Germinal center (tissue), 1 donor: ENCODE results near the gene KAZN.

Experiments
- DNase-seq: peaks from one replicate; pipeline ENCODE4 v3.0.0; 2012; ENCODE audit warnings: mixed read lengths, low spot score

KAZN gene

DNA sequence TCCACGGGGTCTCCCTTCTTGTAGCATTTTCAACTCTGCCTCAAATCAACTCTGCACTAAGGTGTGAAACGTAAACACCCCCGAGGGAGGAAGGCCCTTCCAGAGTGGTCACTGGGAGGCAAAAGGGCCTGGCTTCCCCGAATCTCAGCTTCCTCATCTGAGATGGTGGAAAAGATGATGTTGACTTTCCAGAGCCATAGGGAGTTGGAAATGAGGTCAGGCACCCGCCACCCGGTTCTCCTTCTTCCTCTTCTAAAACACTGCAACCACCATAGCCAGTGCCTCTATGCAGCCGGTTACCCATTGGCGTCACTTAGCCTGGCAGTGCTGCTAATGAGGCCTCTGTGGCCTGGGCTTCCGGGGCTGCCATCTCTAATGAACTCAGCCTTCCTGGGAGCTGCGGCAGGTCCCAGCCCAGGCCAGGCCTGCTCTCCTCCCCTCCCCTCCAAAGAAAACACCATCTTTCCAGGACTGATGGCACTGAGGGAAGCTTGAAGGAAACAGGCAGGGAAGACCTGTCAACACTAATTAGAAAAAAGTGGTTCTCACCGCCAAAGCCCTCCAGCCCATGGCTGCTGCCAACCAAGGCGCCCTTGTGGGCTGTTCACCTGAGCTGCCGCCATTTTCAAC lies 175.0 kb downstream of the KAZN start:
- no peak for DNase-seq

DNA sequence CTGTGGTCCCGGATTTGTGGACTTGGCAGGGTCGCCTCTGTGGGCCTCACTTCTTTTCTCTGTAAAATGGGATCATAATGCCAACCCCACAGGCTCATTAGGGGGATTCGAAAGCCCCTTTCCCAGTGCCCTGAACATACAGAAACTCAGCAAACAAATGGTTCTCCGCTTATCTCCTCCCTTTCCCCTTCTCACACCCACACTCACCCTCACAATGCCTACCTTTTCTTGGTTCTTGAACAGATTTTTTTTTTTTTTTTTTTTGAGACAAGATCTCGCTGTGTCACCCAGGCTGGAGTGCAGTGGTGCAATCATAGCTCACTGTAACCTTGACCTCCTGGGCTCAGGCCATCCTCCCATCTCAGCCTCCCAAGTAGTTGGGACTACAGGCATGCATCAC lies 175.7 kb downstream of the KAZN start:
- no peak for DNase-seq

DNA sequence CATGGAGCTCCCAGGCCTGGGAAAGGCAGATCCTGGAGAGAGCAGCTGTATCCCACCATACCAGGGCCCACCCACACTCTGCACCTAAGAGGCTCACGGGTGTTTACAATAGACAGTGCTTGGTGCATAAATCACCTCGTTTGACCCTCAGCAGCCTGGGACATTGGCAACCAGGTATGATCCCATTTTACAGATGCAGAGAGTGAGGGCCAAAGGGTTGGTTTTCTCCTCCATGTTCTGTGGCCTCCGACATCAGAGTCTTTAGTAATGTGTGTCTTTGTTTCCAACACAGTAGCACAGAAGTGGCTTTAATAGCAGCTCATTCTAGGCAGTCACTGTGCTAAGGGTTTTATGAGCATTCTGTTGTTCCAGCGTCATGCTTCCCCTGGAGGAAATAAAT lies 176.5 kb downstream of the KAZN start:
- DNase-seq = no peak

GRCh38 chr1:14775434-14775833 lies 176.9 kb downstream of the KAZN start:
- no peak for DNase-seq

GRCh38 chr1:14777516-14778506 lies 179.3 kb downstream of the KAZN start:
- no peak for DNase-seq

- no peak for DNase-seq
Measured at GRCh38 chr1:14778541-14778897, 180.0 kb downstream of the KAZN start.

DNA sequence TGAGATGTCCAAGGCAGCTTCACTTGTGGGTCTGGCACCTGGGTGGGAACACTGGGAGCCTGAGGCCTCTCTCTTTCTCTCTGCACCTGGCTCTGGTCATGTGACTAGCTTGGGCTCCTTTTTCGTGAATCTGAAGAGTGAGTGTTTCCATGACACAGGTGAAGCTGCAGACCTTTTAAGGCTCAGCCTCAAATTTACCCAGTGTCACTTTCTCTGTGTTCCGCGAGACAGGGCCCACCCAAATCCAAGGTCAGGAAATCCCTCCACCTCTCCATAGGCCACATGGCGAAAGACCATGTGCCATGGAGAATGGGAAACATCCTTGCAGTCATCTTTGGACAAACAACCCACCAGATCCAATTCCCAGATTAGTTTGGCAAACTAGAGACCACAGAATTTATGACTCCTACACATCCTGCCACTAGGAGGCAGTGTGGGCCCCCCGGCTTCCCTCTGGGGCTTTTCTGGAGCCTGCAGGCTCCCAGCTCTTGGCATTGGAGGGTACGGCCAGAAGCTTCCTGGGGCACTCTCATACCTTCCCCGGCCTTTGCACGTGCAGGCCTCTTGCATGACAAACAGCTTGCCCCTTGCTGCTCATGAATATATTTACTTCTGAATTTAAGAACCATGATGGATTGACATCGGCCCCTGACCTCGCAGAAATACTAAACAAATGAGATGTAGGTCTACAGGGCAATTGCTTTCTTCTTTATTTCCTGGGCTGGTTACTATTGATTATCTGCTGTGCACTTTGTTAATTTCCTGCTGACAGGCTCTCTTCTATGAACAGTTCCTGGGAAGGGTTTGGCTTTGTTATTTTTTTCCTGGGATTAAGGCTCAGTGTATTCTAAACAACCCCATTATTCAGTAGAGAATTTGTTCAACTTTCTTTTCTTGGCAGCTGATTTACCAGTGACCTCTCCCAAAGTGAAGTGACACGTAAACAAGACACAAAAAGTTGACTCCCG lies 180.7 kb downstream of the KAZN start:
- peak; percentile 45 for DNase-seq

DNA sequence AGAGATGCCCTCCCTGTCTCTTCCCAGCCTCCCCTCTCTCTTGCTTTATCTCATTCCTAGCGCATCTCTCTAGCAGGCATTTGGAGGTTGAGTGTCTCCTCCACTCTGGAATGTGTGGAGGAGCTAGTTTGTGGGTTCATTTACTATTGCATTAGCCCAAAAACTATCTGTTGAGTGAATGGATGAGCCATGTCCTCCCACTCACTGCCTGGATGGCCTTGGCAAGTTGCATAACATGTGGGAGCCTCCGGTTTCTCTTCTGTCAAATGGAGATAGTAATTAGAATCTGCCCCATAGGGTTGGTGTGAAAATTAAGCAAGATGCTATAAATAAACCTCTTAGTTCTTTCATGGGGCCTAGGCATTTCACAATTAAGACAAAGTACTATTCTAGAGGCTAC lies 181.8 kb downstream of the KAZN start:
- DNase-seq = no peak

- DNase-seq = no peak
Measured at GRCh38 chr1:14781811-14782210, 183.3 kb downstream of the KAZN start.

GRCh38 chr1:14782741-14783591 lies 184.5 kb downstream of the KAZN start:
- no peak for DNase-seq

DNA sequence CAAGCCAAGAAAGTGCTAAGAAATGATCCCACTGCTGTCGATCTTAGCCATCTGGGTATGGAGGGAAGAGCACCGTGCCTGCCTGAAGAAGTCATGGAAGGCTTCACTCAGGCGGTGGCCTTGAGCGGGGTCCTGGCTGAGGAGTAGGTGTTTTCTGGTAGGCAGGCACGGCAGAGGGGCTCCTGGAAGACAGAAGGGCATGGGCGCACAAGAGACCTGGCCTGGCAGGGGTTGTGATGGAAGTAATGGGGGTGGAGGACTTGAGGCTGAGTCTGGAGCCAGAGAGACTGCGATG lies 185.1 kb downstream of the KAZN start:
- DNase-seq = no peak

DNA sequence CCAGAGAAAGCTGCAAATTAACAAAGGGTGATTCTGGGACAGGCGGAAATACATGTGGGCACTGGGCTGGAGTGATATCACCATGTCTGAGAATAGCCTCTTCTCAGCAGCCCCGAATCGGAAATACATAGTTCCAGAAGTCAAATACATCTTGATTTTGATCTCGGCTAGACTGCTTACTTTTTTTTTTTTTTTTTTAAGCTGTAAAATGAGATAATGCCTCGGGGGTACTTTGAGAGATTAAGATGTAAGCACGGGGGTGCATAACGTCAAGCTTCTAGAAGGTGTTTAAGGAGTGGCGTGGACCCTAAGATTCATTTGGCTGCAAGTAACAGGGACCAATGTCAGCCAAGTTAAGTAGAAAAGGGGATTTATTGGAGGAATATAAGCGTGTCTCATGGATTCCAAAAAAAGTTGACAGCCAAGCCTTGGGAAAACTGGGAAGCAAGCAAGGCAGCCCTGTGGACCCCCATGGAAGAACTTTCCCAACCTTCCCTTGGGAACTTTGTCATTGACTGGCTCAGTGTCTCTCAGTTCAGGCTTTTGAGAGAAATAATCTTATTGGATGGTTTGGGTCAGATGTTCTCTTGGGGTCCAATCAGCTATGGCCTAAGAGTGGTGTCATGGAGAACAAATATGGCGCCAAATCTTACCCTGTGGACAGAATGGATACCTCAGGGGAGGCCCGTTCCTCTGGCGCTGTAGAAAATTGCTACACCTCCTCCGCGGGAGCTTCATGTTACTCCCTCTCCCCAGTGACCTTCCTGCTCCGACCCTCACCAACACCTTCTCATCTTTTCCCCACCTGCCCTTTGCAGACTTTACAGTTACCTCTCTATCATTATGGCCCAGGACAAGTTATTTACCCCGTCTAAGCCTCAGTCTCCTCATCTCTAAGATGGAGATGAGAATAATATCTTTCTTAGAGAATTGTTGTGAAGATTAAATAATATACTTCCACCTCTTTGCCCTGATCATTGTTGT lies 186.6 kb downstream of the KAZN start:
- no peak for DNase-seq

GRCh38 chr1:14786109-14786675 lies 187.7 kb downstream of the KAZN start:
- no peak for DNase-seq

GRCh38 chr1:14786681-14787080 lies 188.2 kb downstream of the KAZN start:
- no peak for DNase-seq

DNA sequence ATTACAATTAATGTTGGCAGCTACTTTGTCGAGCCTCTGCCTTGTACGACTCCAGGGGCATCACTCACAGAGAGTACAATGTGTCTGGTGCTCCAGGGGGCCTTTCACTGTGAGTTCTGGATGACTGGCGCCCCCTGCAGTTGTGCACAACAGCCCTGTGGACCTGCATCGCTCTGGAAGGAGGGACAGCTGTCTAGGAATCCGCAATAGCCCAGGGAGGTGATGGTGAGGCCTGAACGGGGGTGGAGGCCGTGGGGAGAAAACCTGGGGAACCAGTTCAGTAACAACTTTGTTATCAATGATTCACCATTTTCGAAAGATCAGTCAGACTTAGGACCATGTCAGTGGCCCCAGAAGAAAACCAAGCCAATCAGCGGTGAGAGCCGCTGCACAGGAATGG lies 189.1 kb downstream of the KAZN start:
- no peak for DNase-seq

GRCh38 chr1:14788080-14788479 lies 189.6 kb downstream of the KAZN start:
- DNase-seq = no peak

GRCh38 chr1:14790982-14791381 lies 192.5 kb downstream of the KAZN start:
- no peak for DNase-seq

DNA sequence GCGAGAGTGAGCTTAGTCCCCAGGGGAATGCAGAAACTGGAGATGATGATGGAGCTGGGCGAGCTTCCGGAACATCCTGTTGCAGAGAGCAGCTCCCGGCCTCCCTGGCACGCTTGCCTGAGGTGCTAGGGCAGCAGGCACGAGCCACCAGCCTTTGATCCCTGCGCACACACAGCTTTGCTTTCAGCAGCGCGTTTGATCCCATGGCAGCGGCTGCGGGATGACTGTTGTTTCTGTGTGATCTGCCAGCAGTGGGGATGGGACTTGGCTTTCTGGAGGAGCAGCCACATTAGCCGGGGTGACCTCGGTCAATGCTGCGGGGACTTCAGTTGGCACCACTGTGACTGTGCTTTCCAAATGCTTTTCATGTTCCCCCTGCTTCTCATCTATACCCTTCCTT lies 193.2 kb downstream of the KAZN start:
- no peak for DNase-seq

- no peak for DNase-seq
Measured at GRCh38 chr1:14794136-14794768, 195.8 kb downstream of the KAZN start.

DNA sequence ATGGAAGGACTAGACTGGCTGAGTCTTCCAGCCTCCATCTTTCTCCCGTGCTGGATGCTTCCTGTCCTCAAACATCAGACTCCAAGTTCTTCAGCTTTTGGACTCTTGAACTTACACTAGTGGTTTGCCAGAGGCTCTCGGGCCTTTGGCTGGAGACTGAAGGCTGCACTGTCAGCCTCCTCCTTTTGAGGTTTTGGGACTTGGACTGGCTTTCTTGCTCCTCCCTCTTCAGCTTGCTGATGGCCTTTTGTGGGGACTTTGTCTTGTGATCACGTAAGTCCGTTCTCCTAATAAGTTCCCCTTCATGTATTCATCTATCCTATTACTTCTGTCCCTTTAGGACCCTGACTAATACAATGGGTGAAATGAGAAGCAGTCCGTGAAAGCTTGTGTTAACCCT lies 196.4 kb downstream of the KAZN start:
- no peak for DNase-seq
